Measurements from ENCODE around the gene DLL1.

The DLL1 gene

GRCh38 chr6:170294813-170295509 lies 4.1 kb upstream of the DLL1 start:
- no peak for DNase-seq (ENCODE audit: low spot score)

GRCh38 chr6:170294298-170294730 lies 3.4 kb upstream of the DLL1 start:
- no peak for DNase-seq (ENCODE audit: low spot score)

GRCh38 chr6:170293341-170294231 lies 2.7 kb upstream of the DLL1 start:
- DNase-seq (ENCODE audit: low spot score) = no peak

- DNase-seq (ENCODE audit: low spot score) = no peak
Measured at GRCh38 chr6:170292407-170293158, 1.7 kb upstream of the DLL1 start.

GRCh38 chr6:170292111-170292406 lies 1.2 kb upstream of the DLL1 start:
- DNase-seq (ENCODE audit: low spot score) = no peak

GRCh38 chr6:170291271-170292110 lies 613 bp upstream of the DLL1 start:
- no peak for DNase-seq (ENCODE audit: low spot score)

GRCh38 chr6:170289951-170290295 lies 955 bp downstream of the DLL1 start:
- DNase-seq (ENCODE audit: low spot score) = no peak

GRCh38 chr6:170289180-170289931 lies 1.5 kb downstream of the DLL1 start:
- no peak for DNase-seq (ENCODE audit: low spot score)

- DNase-seq (ENCODE audit: low spot score) = no peak
Measured at GRCh38 chr6:170288852-170289179, 2.1 kb downstream of the DLL1 start.

- DNase-seq (ENCODE audit: low spot score) = no peak
Measured at GRCh38 chr6:170288091-170288631, 2.7 kb downstream of the DLL1 start.

GRCh38 chr6:170287371-170287876 lies 3.5 kb downstream of the DLL1 start:
- no peak for DNase-seq (ENCODE audit: low spot score)

- no peak for DNase-seq (ENCODE audit: low spot score)
Measured at GRCh38 chr6:170286934-170287265, 4.0 kb downstream of the DLL1 start.

- no peak for DNase-seq (ENCODE audit: low spot score)
Measured at GRCh38 chr6:170286246-170286933, 4.5 kb downstream of the DLL1 start.

- DNase-seq (ENCODE audit: low spot score) = no peak
Measured at GRCh38 chr6:170285482-170285881, 5.4 kb downstream of the DLL1 start.

GRCh38 chr6:170284866-170285469 lies 5.9 kb downstream of the DLL1 start:
- DNase-seq (ENCODE audit: low spot score) = no peak

- DNase-seq (ENCODE audit: low spot score) = no peak
Measured at GRCh38 chr6:170284126-170284773, 6.6 kb downstream of the DLL1 start.

GRCh38 chr6:170283212-170284081 lies 7.4 kb downstream of the DLL1 start:
- DNase-seq (ENCODE audit: low spot score) = no peak

GRCh38 chr6:170282512-170283158 lies 8.2 kb downstream of the DLL1 start:
- DNase-seq (ENCODE audit: low spot score) = no peak
